Naive thymus-derived CD4-positive, alpha-beta T cell (primary cell): ENCODE measurements around the gene DIS3L2. TPM values are rescaled to one million over a fixed set of nuclear protein-coding genes. Genes with fewer than 3 reads are reported as not detected.
A peak's percentile ranks its signal among the peaks of the same experiment; 100 is the strongest.

ENCODE experiments used
- ATAC-seq: fragments of 150-1000 bp; cut with Tn5 transposase; 2 replicates; pipeline ENCODE4 v1.10.0; 2021; ENCODE audit warnings: mild to moderate bottlenecking, moderate library complexity
- CTCF ChIA-PET: fragments of 350-600 bp; sonication (Branson Sonifier 250); formaldehyde crosslinking; loops from one replicate; lab custom pipeline; 2021; ENCODE audit warnings: antibody characterized with exemption; lab: Charles Lee
- POLR2A ChIA-PET: fragments of 350-600 bp; sonication (Branson Sonifier 250); formaldehyde crosslinking; loops from one replicate; lab custom pipeline; 2021; ENCODE audit warnings: antibody characterized with exemption, inconsistent platforms; lab: Charles Lee
- DNase-seq, 9 donors: peaks; one replicate each; pipeline versions ENCODE4 v3.0.0 to v3.0.0-alpha.2; 2020 to 2022; ENCODE audit warnings: mixed read lengths in 1 of 9
- H3K27ac ChIP-seq: one replicate; pipeline ENCODE4 v1.7.0; 2013; ENCODE audit warnings: mild to moderate bottlenecking, low read depth, low read length, moderate library complexity
- H3K27me3 ChIP-seq, 2 donors: one replicate each; pipeline ENCODE4 v1.7.0; 2013; ENCODE audit warnings: low read length in 2 of 2, mild to moderate bottlenecking in 2 of 2, moderate library complexity in 2 of 2; ENCODE audit not compliant: control insufficient read depth in 2 of 2, insufficient read depth in 2 of 2
- H3K36me3 ChIP-seq, 3 experiments: 1 replicate in 2 of 3; 2 replicates in 1 of 3; pipeline ENCODE4 v1.7.0; 2013; ENCODE audit warnings: low read length in 3 of 3, mild to moderate bottlenecking in 3 of 3, moderate library complexity in 1 of 3; ENCODE audit not compliant: insufficient read depth in 3 of 3, control insufficient read depth in 2 of 3
- H3K4me1 ChIP-seq, 2 donors: one replicate each; pipeline ENCODE4 v1.7.0; 2013; ENCODE audit warnings: low read length in 2 of 2, mild to moderate bottlenecking in 2 of 2, moderate library complexity in 1 of 2; ENCODE audit not compliant: control insufficient read depth in 2 of 2, insufficient read depth in 2 of 2
- H3K4me3 ChIP-seq: 2 replicates; pipeline ENCODE4 v1.7.0; 2013; ENCODE audit warnings: mild to moderate bottlenecking, low read length
- H3K9me3 ChIP-seq, 3 experiments: 1 replicate in 2 of 3; 2 replicates in 1 of 3; pipeline ENCODE4 v1.7.0; 2013; ENCODE audit warnings: low read length in 3 of 3; ENCODE audit not compliant: control insufficient read depth in 2 of 3
- H3K27ac Mint-ChIP-seq, 9 donors: one replicate each; pipeline ENCODE4 v1.8.0; 2020 to 2022; ENCODE audit warnings: mixed read lengths in 9 of 9, mild to moderate bottlenecking in 8 of 9, moderate library complexity in 5 of 9, inconsistent platforms in 2 of 9
- H3K27me3 Mint-ChIP-seq, 5 donors: one replicate each; pipeline ENCODE4 v1.8.0; 2021 to 2022; ENCODE audit warnings: mixed read lengths in 5 of 5, mild to moderate bottlenecking in 1 of 5
- H3K36me3 Mint-ChIP-seq, 5 donors: one replicate each; pipeline ENCODE4 v1.8.0; 2020 to 2022; ENCODE audit warnings: mixed read lengths in 5 of 5, mild to moderate bottlenecking in 3 of 5, inconsistent platforms in 1 of 5
- H3K4me1 Mint-ChIP-seq, 7 donors: one replicate each; pipeline ENCODE4 v1.8.0; 2020 to 2022; ENCODE audit warnings: mixed read lengths in 7 of 7, mild to moderate bottlenecking in 3 of 7, inconsistent platforms in 1 of 7
- H3K4me3 Mint-ChIP-seq, 10 donors: one replicate each; pipeline ENCODE4 v1.8.0; 2020 to 2022; ENCODE audit warnings: mild to moderate bottlenecking in 10 of 10, mixed read lengths in 10 of 10, moderate library complexity in 6 of 10, inconsistent platforms in 2 of 10
- H3K9me3 Mint-ChIP-seq, 11 donors: one replicate each; pipeline ENCODE4 v1.8.0; 2020 to 2022; ENCODE audit warnings: mixed read lengths in 11 of 11, mild to moderate bottlenecking in 4 of 11, inconsistent platforms in 1 of 11, moderate library complexity in 1 of 11
- intact Hi-C, 2 donors: fragments of 100-400 bp; cut with micrococcal nuclease; formaldehyde crosslinking; loops; one replicate each; pipeline ENCODE4 v1.15.1; 2023
- polyA plus RNA-seq, 2 donors: library from polyadenylated mRNA; unstranded; fragments of 300-500 nt; fragmentation: Illumina TruSeq; gene quantifications; one replicate each; pipeline ENCODE4 v1.2.3, GENCODE V29; 2021
- total RNA-seq, 6 experiments: library from RNA in 5 of 6; stranded (reverse) in 5 of 6; gene quantifications; 1 replicate in 5 of 6; 2 replicates in 1 of 6; pipeline ENCODE4 v1.2.3 and lab custom pipeline; 2021 to 2026

Gene DIS3L2
- total and polyA plus RNA-seq, 7 experiments from 2014 or later, result 17.9 to 78.4 (median 59.7) TPM

DNA sequence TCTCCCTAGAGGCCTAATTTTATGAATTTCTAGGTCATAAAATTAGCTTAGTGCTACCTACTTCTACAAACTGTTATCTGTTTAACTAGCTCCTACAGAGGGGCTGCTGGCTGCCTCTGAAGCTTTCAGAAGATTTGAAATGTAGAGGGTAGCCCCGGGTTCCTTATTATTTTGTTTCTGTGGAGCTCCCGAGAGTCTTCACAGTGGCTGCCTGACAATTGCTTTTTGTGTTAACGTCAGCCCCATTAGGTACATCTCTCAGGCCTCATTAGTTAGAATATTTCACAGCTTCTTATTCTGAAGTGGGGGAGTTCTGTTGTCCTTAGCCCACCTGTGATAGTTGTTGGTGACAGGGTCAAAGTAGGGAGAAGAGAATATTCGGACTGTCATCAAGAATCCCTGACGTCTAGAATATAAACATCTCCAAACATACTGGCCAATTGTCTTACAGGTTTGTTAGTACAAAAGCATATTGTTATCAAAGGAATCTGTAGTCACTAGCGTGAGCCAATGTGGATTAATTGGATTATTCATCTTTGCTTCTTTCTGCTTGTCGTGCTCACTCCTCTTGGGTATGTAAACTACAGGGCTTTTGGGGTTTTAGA lies 77.5 kb downstream of the DIS3L2 start:
- peaks cover 0 to 4% of the 10 kb centered on the region in 2 donors for H3K4me1 ChIP-seq
- Mint-ChIP-seq H3K4me3 (peak overlapping the region in 1 of 10 donors; percentile 6), H3K27ac (no peak overlapping the region), H3K36me3 (peaks cover 26 to 88% (median 68%) of the 10 kb centered on the region in 5 donors), H3K9me3 (peaks cover 0 to 26% (median 17%) of the 10 kb centered on the region in 11 donors), H3K4me1 (peaks cover 7 to 38% (median 30%) of the 10 kb centered on the region in 7 donors), H3K27me3 (no peaks in the 10 kb centered on the region)
- H3K27me3 ChIP-seq, result no peaks in the 10 kb centered on the region
- no peak overlapping the region for H3K27ac ChIP-seq
- H3K4me3 ChIP-seq, result no peak overlapping the region
- H3K9me3 ChIP-seq, result no peaks in the 10 kb centered on the region
- no peak for ATAC-seq
- ChIA-PET CTCF (interaction anchor here (1.0 kb wide), 1 partner anchor 17 kb away, joined by 3 read pairs; no protein-coding TSS in a partner anchor), POLR2A (interaction anchor here (0.9 kb wide), 1 partner anchor 62 kb away, joined by 4 read pairs; no protein-coding TSS in a partner anchor)
- peaks cover 0 to 6% (median 0%) of the 10 kb centered on the region in 3 experiments for H3K36me3 ChIP-seq
- DNase-seq, result no peak
- intact Hi-C loops, result no loop called here

- H3K9me3 Mint-ChIP-seq, result peaks cover 0 to under 1% (median 0%) of the 10 kb centered on the region in 11 donors
- H3K27ac ChIP-seq, result no peak overlapping the region
- POLR2A ChIA-PET, result no interaction called here
- CTCF ChIA-PET, result interaction anchor here (0.6 kb wide), 1 partner anchor 272 kb away, joined by 3 read pairs; no protein-coding TSS in a partner anchor
- intact Hi-C loops, result no loop called here
- no peak overlapping the region for H3K27ac Mint-ChIP-seq
- no peaks in the 10 kb centered on the region for H3K27me3 Mint-ChIP-seq
- H3K36me3 Mint-ChIP-seq, result peaks cover 9 to 76% (median 58%) of the 10 kb centered on the region in 5 donors
- no peaks in the 10 kb centered on the region for H3K9me3 ChIP-seq
- peaks cover 6 to 43% (median 22%) of the 10 kb centered on the region in 7 donors for H3K4me1 Mint-ChIP-seq
- DNase-seq, result no peak
- H3K4me3 Mint-ChIP-seq, result no peak overlapping the region
- no peak overlapping the region for H3K4me3 ChIP-seq
- no peaks in the 10 kb centered on the region for H3K27me3 ChIP-seq
- H3K4me1 ChIP-seq, result peaks cover 0 to 4% of the 10 kb centered on the region in 2 donors
- no peaks in the 10 kb centered on the region for H3K36me3 ChIP-seq
- no peak for ATAC-seq
These were observed 81.5 kb downstream of the DIS3L2 start for GRCh38 chr2:232042911-232043574.

- no peak overlapping the region for H3K4me3 Mint-ChIP-seq
- peaks cover 5 to 74% (median 51%) of the 10 kb centered on the region in 5 donors for H3K36me3 Mint-ChIP-seq
- ChIA-PET POLR2A (no interaction called here), CTCF (no interaction called here)
- no peaks in the 10 kb centered on the region for H3K27me3 ChIP-seq
- no peaks in the 10 kb centered on the region for H3K9me3 ChIP-seq
- intact Hi-C loops, result no loop called here
- no peak overlapping the region for H3K4me3 ChIP-seq
- no peaks in the 10 kb centered on the region for H3K36me3 ChIP-seq
- H3K27ac ChIP-seq, result no peak overlapping the region
- H3K9me3 Mint-ChIP-seq, result no peaks in the 10 kb centered on the region
- DNase-seq (no peak), ATAC-seq (no peak)
- H3K4me1 Mint-ChIP-seq, result peaks cover 0 to 38% (median 16%) of the 10 kb centered on the region in 7 donors
- H3K4me1 ChIP-seq, result no peaks in the 10 kb centered on the region
- H3K27ac Mint-ChIP-seq, result peak overlapping the region in 1 of 9 donors; percentile 66
- no peaks in the 10 kb centered on the region for H3K27me3 Mint-ChIP-seq
These were observed 82.5 kb downstream of the DIS3L2 start for GRCh38 chr2:232043966-232044365.

GRCh38 chr2:232049350-232049749 lies 87.8 kb downstream of the DIS3L2 start:
- no peaks in the 10 kb centered on the region for H3K9me3 Mint-ChIP-seq
- no peaks in the 10 kb centered on the region for H3K9me3 ChIP-seq
- no peaks in the 10 kb centered on the region for H3K27me3 Mint-ChIP-seq
- no peak overlapping the region for H3K27ac Mint-ChIP-seq
- no peak for DNase-seq
- H3K4me1 ChIP-seq, result no peaks in the 10 kb centered on the region
- H3K4me1 Mint-ChIP-seq, result peaks cover 0 to 28% (median 19%) of the 10 kb centered on the region in 7 donors
- no peak overlapping the region for H3K4me3 Mint-ChIP-seq
- H3K4me3 ChIP-seq, result no peak overlapping the region
- no peaks in the 10 kb centered on the region for H3K27me3 ChIP-seq
- H3K36me3 Mint-ChIP-seq, result peaks cover 0 to 50% (median 34%) of the 10 kb centered on the region in 5 donors
- no peak overlapping the region for H3K27ac ChIP-seq
- ChIA-PET POLR2A (no interaction called here), CTCF (no interaction called here)
- no peaks in the 10 kb centered on the region for H3K36me3 ChIP-seq
- intact Hi-C loops, result no loop called here
- no peak for ATAC-seq

DNA sequence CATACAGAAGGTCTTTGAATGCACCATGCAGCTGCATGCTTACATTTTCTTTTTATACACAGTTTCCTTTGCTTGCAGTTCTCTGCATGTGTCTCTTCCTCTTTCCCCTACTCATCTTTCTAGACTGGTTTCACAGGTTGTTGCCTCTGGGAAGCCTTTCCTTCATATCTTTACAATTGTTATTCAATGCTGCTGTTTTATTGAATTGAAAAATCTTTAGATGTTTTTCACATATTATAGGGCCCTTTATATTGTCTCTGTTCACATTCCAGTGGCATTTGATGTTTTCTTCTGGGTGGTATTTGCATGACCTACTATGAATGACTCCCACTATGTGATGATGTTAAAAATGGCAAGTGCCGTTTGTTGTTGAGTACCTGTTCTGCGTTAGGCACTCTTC lies 91.1 kb downstream of the DIS3L2 start:
- no peak overlapping the region for H3K4me3 ChIP-seq
- H3K4me3 Mint-ChIP-seq, result no peak overlapping the region
- peaks cover 0 to 31% (median 19%) of the 10 kb centered on the region in 7 donors for H3K4me1 Mint-ChIP-seq
- no peaks in the 10 kb centered on the region for H3K27me3 ChIP-seq
- H3K27me3 Mint-ChIP-seq, result no peaks in the 10 kb centered on the region
- peak overlapping the region in 2 of 9 donors; percentile 26 to 50 for H3K27ac Mint-ChIP-seq
- POLR2A ChIA-PET, result no interaction called here
- peaks cover 0 to 45% (median 35%) of the 10 kb centered on the region in 5 donors for H3K36me3 Mint-ChIP-seq
- H3K27ac ChIP-seq, result no peak overlapping the region
- no peaks in the 10 kb centered on the region for H3K4me1 ChIP-seq
- CTCF ChIA-PET, result no interaction called here
- H3K36me3 ChIP-seq, result no peaks in the 10 kb centered on the region
- no peak for DNase-seq
- intact Hi-C loops, result no loop called here
- H3K9me3 ChIP-seq, result no peaks in the 10 kb centered on the region
- peaks cover 0 to 3% (median 0%) of the 10 kb centered on the region in 11 donors for H3K9me3 Mint-ChIP-seq
- no peak for ATAC-seq

- no peak overlapping the region for H3K27ac Mint-ChIP-seq
- H3K9me3 Mint-ChIP-seq, result peaks cover 0 to 3% (median 0%) of the 10 kb centered on the region in 11 donors
- intact Hi-C loops, result no loop called here
- CTCF ChIA-PET, result no interaction called here
- Histone ChIP-seq H3K36me3 (no peaks in the 10 kb centered on the region), H3K4me1 (peaks cover 0 to 4% of the 10 kb centered on the region in 2 donors), H3K9me3 (no peaks in the 10 kb centered on the region), H3K27me3 (no peaks in the 10 kb centered on the region), H3K4me3 (no peak overlapping the region), H3K27ac (no peak overlapping the region)
- DNase-seq, result no peak
- H3K27me3 Mint-ChIP-seq, result peaks cover 0 to 2% (median 0%) of the 10 kb centered on the region in 5 donors
- H3K4me3 Mint-ChIP-seq, result no peak overlapping the region
- no peak for ATAC-seq
- peaks cover 0 to 40% (median 39%) of the 10 kb centered on the region in 5 donors for H3K36me3 Mint-ChIP-seq
- POLR2A ChIA-PET, result no interaction called here
- peaks cover 8 to 40% (median 30%) of the 10 kb centered on the region in 7 donors for H3K4me1 Mint-ChIP-seq
These were observed 92.3 kb downstream of the DIS3L2 start for GRCh38 chr2:232053777-232054176.
